Body of pancreas (tissue), 4 donors: Measurements from ENCODE around the gene DNAJC10. TPM values are rescaled to one million over a fixed set of nuclear protein-coding genes. Genes with fewer than 3 reads are reported as not detected.
"Not testable (repeated sequence)": the region's sequence is repeated elsewhere in the genome, so short reads cannot be mapped to it uniquely, and the experiment has no call there.

Source experiments
- ATAC-seq: fragments of 150-250 bp; one replicate; pipeline ENCODE4 v1.9.1; 2016
- DNase-seq, 4 donors: peaks; one replicate each; pipeline ENCODE4 v3.0.0-alpha.2; 2019
- H3K27ac ChIP-seq, 4 donors: fragments of 200-600 bp; sonication (generic); 1 replicate in 3 of 4; 2 replicates in 1 of 4; pipeline versions ENCODE4 v1.5.1 to v1.6.1; 2016 to 2019; ENCODE audit warnings: mild to moderate bottlenecking in 1 of 4, mixed read lengths in 1 of 4, moderate library complexity in 1 of 4
- H3K27me3 ChIP-seq, 2 donors: fragments of 200-600 bp; sonication (generic); one replicate each; pipeline ENCODE4 v1.6.0; 2016; ENCODE audit warnings: mild to moderate bottlenecking in 1 of 2
- H3K36me3 ChIP-seq, 2 donors: fragments of 200-600 bp; sonication (generic); replicated peaks in 1 of 2; 2 replicates each; pipeline ENCODE4 v1.5.1; 2016; ENCODE audit warnings: low read depth in 2 of 2; ENCODE audit not compliant: insufficient read depth in 1 of 2
- H3K4me1 ChIP-seq: fragments of 200-600 bp; sonication (generic); one replicate; pipeline ENCODE4 v1.6.0; 2016
- H3K4me3 ChIP-seq, 2 donors: fragments of 200-600 bp; sonication (generic); 1 replicate in 1 of 2; 2 replicates in 1 of 2; pipeline ENCODE4 v1.5.1; 2016 to 2019
- H3K9me3 ChIP-seq, 3 donors: fragments of 200-600 bp; sonication (generic); 1 replicate in 2 of 3; 2 replicates in 1 of 3; pipeline ENCODE4 v1.5.1; 2016
- CTCF ChIP-seq, 7 experiments: fragments of 450-650 bp in 4 of 7; fragments of 200-600 bp in 3 of 7; sonication (generic) in 3 of 7; IDR thresholded peaks; one replicate each; pipeline ENCODE4 v1.5.1; 2016 to 2019; ENCODE audit warnings: antibody characterized with exemption in 7 of 7
- POLR2A ChIP-seq, 3 donors: fragments of 450-650 bp; IDR thresholded peaks; one replicate each; pipeline ENCODE4 v1.6.1; 2016; ENCODE audit warnings: antibody characterized with exemption in 3 of 3, mild to moderate bottlenecking in 2 of 3
- WGBS, 2 donors: methylation state at CpG; one replicate each; pipeline ENCODE4 v1.1.5; 2017; 5-methylcytosine and 5-hydroxymethylcytosine counted together
- intact Hi-C: fragments of 100-400 bp; cut with DNase I; formaldehyde crosslinking; loops from one replicate; pipeline ENCODE4 v1.15.1; 2023
- total RNA-seq, 2 donors: library from RNA; depleted of rRNA; stranded (reverse); fragments of >200 nt; gene quantifications; one replicate each; pipeline ENCODE4 v1.1.0, GENCODE V29; 2016

The DNAJC10 gene
- total RNA-seq, 2 donors from 2014 or later = 51.6 to 86.0 TPM

- ATAC-seq = no peak
- 43 to 62% methylated on average over 4 of the region's 4 CpGs for whole genome bisulfite sequencing, 2 donors
Observed at GRCh38 chr2:182718459-182718858, 2.4 kb downstream of the DNAJC10 start.

GRCh38 chr2:182719116-182719515 lies 3.1 kb downstream of the DNAJC10 start:
- intact Hi-C loops, DNase-seq, H3K27ac ChIP-seq, ATAC-seq, H3K9me3 ChIP-seq, H3K27me3 ChIP-seq, H3K36me3 ChIP-seq, H3K4me3 ChIP-seq: not testable (repeated sequence)
- 88 to 91% methylated on average over 8 of the region's 8 CpGs for whole genome bisulfite sequencing, 2 donors
- H3K4me1 ChIP-seq = peaks cover 21% of the 10 kb centered on the region

More at GRCh38 chr2:182718459-182718858, 2.4 kb downstream of the DNAJC10 start:
- no peak overlapping the region for H3K4me3 ChIP-seq
- H3K9me3 ChIP-seq = no peaks in the 10 kb centered on the region
- peaks cover 0 to 4% of the 10 kb centered on the region in 2 donors for H3K36me3 ChIP-seq
- DNase-seq = no peak
- intact Hi-C loops = no loop called here
- H3K4me1 ChIP-seq = peaks cover 21% of the 10 kb centered on the region
- no peaks in the 10 kb centered on the region for H3K27me3 ChIP-seq
- TF ChIP-seq CTCF (IDR thresholded peaks at IDR 0.05) = no peak
- no peak overlapping the region for H3K27ac ChIP-seq

GRCh38 chr2:182724656-182725055 lies 8.6 kb downstream of the DNAJC10 start:
- Histone ChIP-seq H3K4me1 (peaks cover 3% of the 10 kb centered on the region), H3K27me3 (no peaks in the 10 kb centered on the region), H3K27ac (no peak overlapping the region), H3K4me3 (no peak overlapping the region), H3K36me3 (peaks cover 0 to 7% of the 10 kb centered on the region in 2 donors), H3K9me3 (no peaks in the 10 kb centered on the region)
- ATAC-seq (no peak), DNase-seq (no peak)
- WGBS, 2 donors = 65 to 67% methylated on average over 3 of the region's 3 CpGs
- intact Hi-C loops = no loop called here
- no peak for TF ChIP-seq CTCF (IDR thresholded peaks at IDR 0.05)
- no peak for TF ChIP-seq POLR2A (IDR thresholded peaks at IDR 0.05)

GRCh38 chr2:182726473-182726872 lies 10.4 kb downstream of the DNAJC10 start:
- 84 to 96% methylated on average over 3 of the region's 3 CpGs for WGBS, 2 donors
- no peak for TF ChIP-seq CTCF (IDR thresholded peaks at IDR 0.05)
- no peak for TF ChIP-seq POLR2A (IDR thresholded peaks at IDR 0.05)

GRCh38 chr2:182728014-182728413 lies 12.0 kb downstream of the DNAJC10 start:
- Histone ChIP-seq H3K27me3 (no peaks in the 10 kb centered on the region), H3K27ac (no peak overlapping the region), H3K4me3 (no peak overlapping the region), H3K4me1 (peaks cover 9% of the 10 kb centered on the region), H3K36me3 (peaks cover 0 to 6% of the 10 kb centered on the region in 2 donors), H3K9me3 (no peaks in the 10 kb centered on the region)
- ATAC-seq (no peak), DNase-seq (no peak)
- TF ChIP-seq POLR2A (IDR thresholded peaks at IDR 0.05) = no peak
- TF ChIP-seq CTCF (IDR thresholded peaks at IDR 0.05) = no peak
- intact Hi-C loops = no loop called here
- 86 to 87% methylated on average over 4 of the region's 4 CpGs for WGBS, 2 donors

More at GRCh38 chr2:182726473-182726872, 10.4 kb downstream of the DNAJC10 start:
- H3K9me3 ChIP-seq = no peaks in the 10 kb centered on the region
- no peak for ATAC-seq
- H3K4me1 ChIP-seq = peaks cover 9% of the 10 kb centered on the region
- no peak for DNase-seq
- peaks cover 0 to 7% of the 10 kb centered on the region in 2 donors for H3K36me3 ChIP-seq
- H3K27ac ChIP-seq = no peak overlapping the region
- no peak overlapping the region for H3K4me3 ChIP-seq
- no peaks in the 10 kb centered on the region for H3K27me3 ChIP-seq
- intact Hi-C loops = no loop called here
